Mammary epithelial cell (primary cell): ENCODE measurements around the gene AKNAD1.

ENCODE experiments used
- CTCF ChIP-seq, 2 donors: IDR thresholded peaks in 1 of 2; conservative IDR thresholded peaks in 1 of 2; 2 replicates each; pipeline ENCODE4 v1.5.1; 2011 to 2012; ENCODE audit warnings: inconsistent platforms in 2 of 2, low read length in 2 of 2, mild to moderate bottlenecking in 2 of 2, control low read depth in 1 of 2, low read depth in 1 of 2; ENCODE audit not compliant: insufficient read depth in 1 of 2; ENCODE audit errors: extremely low read depth in 1 of 2
- EZH2 ChIP-seq: IDR thresholded peaks from 2 replicates; pipeline ENCODE4 v1.6.1; 2012; ENCODE audit warnings: low read length, inconsistent platforms, borderline replicate concordance

GRCh38 chr1:108791790-108792189 lies 65.1 kb downstream of the AKNAD1 start:
- TF ChIP-seq CTCF (conservative IDR thresholded peaks at IDR 0.05 in 1 of 2, IDR thresholded peaks at IDR 0.05 in 1 of 2; ENCODE audit: extremely low read depth in 1 of 2, insufficient read depth in 1 of 2, low read depth in 1 of 2, low read length in 2 of 2) (no peak), EZH2 (no peak)
